Panc1 (cell line): ENCODE measurements around the gene TSNAX. TPM values are rescaled to one million over a fixed set of nuclear protein-coding genes. Genes with fewer than 3 reads are reported as not detected.

Source experiments
- ATAC-seq: fragments of 200-7000 bp; cut with Tn5 transposase; 2 replicates; pipeline ENCODE4 v1.9.1; 2020; ENCODE audit warnings: mild to moderate bottlenecking, moderate library complexity
- BruUV-seq: library from RNA; stranded (reverse); fragments of 400-500 nt; replicated peaks from 2 replicates; lab custom pipeline; 2021; lab: Mats Ljungman, UMichigan
- CTCF ChIA-PET: fragments of 300-600 bp; sonication (Branson Sonifier 250); formaldehyde crosslinking; loops from one replicate; lab custom pipeline; 2022; ENCODE audit warnings: antibody characterized with exemption; lab: Charles Lee
- POLR2A ChIA-PET: fragments of 300-600 bp; sonication (Branson Sonifier 250); formaldehyde crosslinking; loops from one replicate; lab custom pipeline; 2022; ENCODE audit warnings: antibody characterized with exemption; lab: Charles Lee
- DNase-seq: peaks from one replicate; pipeline ENCODE4 v3.0.0-alpha.2; 2010; ENCODE audit warnings: low read depth, low spot score
- H3K27ac ChIP-seq: 2 replicates; pipeline ENCODE4 v1.5.1; 2011; ENCODE audit warnings: mild to moderate bottlenecking, low read length, inconsistent platforms
- H3K27me3 ChIP-seq: fragments of 200-500 bp; sonication (Bioruptor generic); 2 replicates; pipeline ENCODE4 v1.6.0; 2014; ENCODE audit warnings: low read length, inconsistent platforms; ENCODE audit not compliant: control insufficient read depth, insufficient read depth
- H3K36me3 ChIP-seq: fragments of 200-500 bp; sonication (Bioruptor generic); 2 replicates; pipeline ENCODE4 v1.5.1; 2014; ENCODE audit warnings: inconsistent platforms, mild to moderate bottlenecking, low read length, moderate library complexity; ENCODE audit not compliant: control insufficient read depth, insufficient read depth
- H3K4me1 ChIP-seq: 2 replicates; pipeline ENCODE4 v1.5.1; 2011; ENCODE audit warnings: inconsistent platforms, mild to moderate bottlenecking, low read length, moderate library complexity; ENCODE audit not compliant: control insufficient read depth, insufficient read depth
- H3K4me3 ChIP-seq, 2 experiments: 2 replicates each; pipeline ENCODE4 v1.5.1; 2011 to 2012; ENCODE audit warnings: low read depth in 2 of 2, low read length in 2 of 2, mild to moderate bottlenecking in 2 of 2, inconsistent platforms in 1 of 2, moderate library complexity in 1 of 2
- H3K9me3 ChIP-seq: fragments of 200-500 bp; sonication (Bioruptor generic); 2 replicates; pipeline ENCODE4 v1.5.1; 2014; ENCODE audit warnings: low read depth, mild to moderate bottlenecking, inconsistent platforms, low read length, moderate library complexity; ENCODE audit not compliant: control insufficient read depth, insufficient read depth
- CTCF ChIP-seq: fragments of 450-650 bp; IDR thresholded peaks from 2 replicates; pipeline ENCODE4 v1.5.1; 2017; ENCODE audit warnings: mild to moderate bottlenecking
- POLR2AphosphoS5 ChIP-seq: IDR thresholded peaks from 2 replicates; pipeline ENCODE4 v1.6.1; 2012; ENCODE audit warnings: mild to moderate bottlenecking, low read depth, low read length, moderate library complexity
- REST ChIP-seq, 2 experiments: IDR thresholded peaks; 2 replicates each; pipeline ENCODE4 v1.6.1; 2011 to 2012; ENCODE audit warnings: low read depth in 2 of 2, control low read depth in 1 of 2, low read length in 1 of 2, mild to moderate bottlenecking in 1 of 2, moderate library complexity in 1 of 2; ENCODE audit not compliant: insufficient read depth in 1 of 2
- SIN3A ChIP-seq: IDR thresholded peaks from 2 replicates; pipeline ENCODE4 v1.6.1; 2012; ENCODE audit warnings: low read depth, mild to moderate bottlenecking, low read length, moderate library complexity, borderline replicate concordance; ENCODE audit not compliant: insufficient read depth
- TCF7L2 ChIP-seq: IDR thresholded peaks from 2 replicates; pipeline ENCODE4 v1.6.1; 2011; ENCODE audit warnings: mild to moderate bottlenecking, low read depth, low read length, inconsistent platforms
- in situ Hi-C: cut with HindIII; loops from 2 replicates; pipeline ENCODE4 v1.10.0; 2016; ENCODE audit warnings: low sequenced_read_pairs, low pct_unique_long_range_greater_than_20kb
- intact Hi-C: fragments of 100-400 bp; cut with micrococcal nuclease; formaldehyde crosslinking; loops from one replicate; pipeline ENCODE4 v1.10.0; 2022; ENCODE audit not compliant: unreplicated experiment
- total RNA-seq: library from RNA; stranded (reverse); gene quantifications from one replicate; pipeline ENCODE4 v1.2.1, GENCODE V29; 2021; ENCODE audit not compliant: unreplicated experiment

TSNAX gene
- total RNA-seq, 1 experiment from 2014 or later: 40.0 TPM

- ChIA-PET POLR2A (no interaction called here), CTCF (no interaction called here)
- TF ChIP-seq POLR2AphosphoS5 (no peak), SIN3A (no peak), REST (IDR thresholded peaks at IDR 0.05; ENCODE audit: insufficient read depth in 1 of 2, low read depth in 2 of 2, low read length in 1 of 2) (no peak), CTCF (no peak), TCF7L2 (no peak)
- Histone ChIP-seq H3K4me3 (no peak overlapping the region), H3K36me3 (no peaks in the 10 kb centered on the region), H3K27ac (no peak overlapping the region), H3K9me3 (no peaks in the 10 kb centered on the region), H3K27me3 (no peaks in the 10 kb centered on the region), H3K4me1 (no peaks in the 10 kb centered on the region)
- DNase-seq (no peak), ATAC-seq (no peak)
- in situ Hi-C loops (no loop called here), intact Hi-C loops (no loop called here)
- no TSS peak for BruUV-seq
These were observed 40.6 kb upstream of the TSNAX start for GRCh38 chr1:231487910-231488309.

GRCh38 chr1:231493421-231494185 is 34.9 kb upstream of the TSNAX start:
- Histone ChIP-seq H3K27me3 (no peaks in the 10 kb centered on the region), H3K4me3 (no peak overlapping the region), H3K9me3 (no peaks in the 10 kb centered on the region; the same call in 1 of the 2 replicates), H3K4me1 (no peaks in the 10 kb centered on the region), H3K27ac (no peak overlapping the region), H3K36me3 (no peaks in the 10 kb centered on the region)
- no TSS peak for BruUV-seq
- intact Hi-C loops: no loop called here
- DNase-seq (no peak), ATAC-seq (no peak)
- TF ChIP-seq POLR2AphosphoS5 (no peak), CTCF (no peak), TCF7L2 (no peak), REST (IDR thresholded peaks at IDR 0.05; ENCODE audit: insufficient read depth in 1 of 2, low read depth in 2 of 2, low read length in 1 of 2) (no peak), SIN3A (no peak)
- ChIA-PET CTCF (no interaction called here), POLR2A (no interaction called here)
- in situ Hi-C loops: no loop called here
